GM23248 (cell line): ENCODE results near the gene JOSD2. TPM values are rescaled to one million over a fixed set of nuclear protein-coding genes. Genes with fewer than 3 reads are reported as not detected.

Source experiments
- DNase-seq: peaks from one replicate; pipeline ENCODE4 v3.0.0-alpha.2; 2015
- H2AFZ ChIP-seq: fragments of 200-600 bp; sonication (generic); 2 replicates; pipeline ENCODE4 v1.6.1; 2016; ENCODE audit warnings: antibody characterized with exemption
- H3F3A ChIP-seq: fragments of 200-600 bp; sonication (generic); 2 replicates; pipeline ENCODE4 v1.6.1; 2016; ENCODE audit warnings: mild to moderate bottlenecking, antibody characterized with exemption, mixed run types; ENCODE audit not compliant: insufficient read depth
- H3K27ac ChIP-seq: fragments of 200-600 bp; sonication (generic); 2 replicates; pipeline ENCODE4 v1.5.1; 2016; ENCODE audit warnings: mild to moderate bottlenecking
- H3K27me3 ChIP-seq: fragments of 200-600 bp; sonication (generic); replicated peaks from 2 replicates; pipeline ENCODE4 v1.6.1; 2016; ENCODE audit warnings: mild to moderate bottlenecking; ENCODE audit not compliant: insufficient read depth
- H3K36me3 ChIP-seq: fragments of 200-600 bp; sonication (generic); 2 replicates; pipeline ENCODE4 v1.6.1; 2016; ENCODE audit warnings: low read depth, mild to moderate bottlenecking
- H3K4me1 ChIP-seq: fragments of 200-600 bp; sonication (generic); 2 replicates; pipeline ENCODE4 v1.6.1; 2016; ENCODE audit warnings: mild to moderate bottlenecking; ENCODE audit not compliant: insufficient read depth
- H3K4me2 ChIP-seq: fragments of 200-600 bp; sonication (generic); one replicate; pipeline ENCODE4 v1.6.1; 2016; ENCODE audit warnings: mild to moderate bottlenecking; ENCODE audit not compliant: unreplicated experiment
- H3K4me3 ChIP-seq: fragments of 200-600 bp; sonication (generic); 2 replicates; pipeline ENCODE4 v1.5.1; 2016; ENCODE audit warnings: mild to moderate bottlenecking
- H3K79me2 ChIP-seq: fragments of 200-600 bp; sonication (generic); 2 replicates; pipeline ENCODE4 v1.6.1; 2016; ENCODE audit warnings: mild to moderate bottlenecking; ENCODE audit not compliant: insufficient read depth
- H3K9ac ChIP-seq: fragments of 200-600 bp; sonication (generic); 2 replicates; pipeline ENCODE4 v1.6.1; 2016; ENCODE audit warnings: mild to moderate bottlenecking
- H3K9me2 ChIP-seq: fragments of 200-600 bp; sonication (generic); 2 replicates; pipeline ENCODE4 v1.6.1; 2016; ENCODE audit warnings: mixed run types, mild to moderate bottlenecking, moderate library complexity; ENCODE audit not compliant: insufficient read depth
- H3K9me3 ChIP-seq: fragments of 200-600 bp; sonication (generic); one replicate; pipeline ENCODE4 v1.6.1; 2017; ENCODE audit warnings: low read depth
- H4K20me1 ChIP-seq: fragments of 200-600 bp; sonication (generic); 2 replicates; pipeline ENCODE4 v1.6.0; 2016; ENCODE audit not compliant: insufficient read depth
- EZH2 ChIP-seq: fragments of 200-600 bp; sonication (generic); IDR thresholded peaks from 2 replicates; pipeline ENCODE4 v1.6.1; 2018; ENCODE audit warnings: antibody characterized with exemption, mild to moderate bottlenecking; ENCODE audit not compliant: insufficient read depth, poor library complexity, severe bottlenecking
- EZH2phosphoT487 ChIP-seq: fragments of 200-600 bp; sonication (generic); IDR thresholded peaks from 2 replicates; pipeline ENCODE4 v1.6.1; 2018; ENCODE audit warnings: antibody characterized with exemption, moderate library complexity, mild to moderate bottlenecking, low read depth; ENCODE audit not compliant: insufficient read depth
- WGBS, 2 experiments: methylation state at CpG; one replicate each; pipeline ENCODE4 v1.1.6; 2015 to 2017; ENCODE audit warnings: low lambda C conversion rate in 2 of 2, low coverage in 1 of 2; ENCODE audit errors: missing lambda C conversion rate in 2 of 2; 5-methylcytosine and 5-hydroxymethylcytosine counted together
- in situ Hi-C: fragments of 300-500 bp; cut with MboI; formaldehyde crosslinking; loops from 2 replicates; pipeline ENCODE4 v1.15.0; 2020
- polyA plus RNA-seq: library from polyadenylated mRNA; unstranded; fragments of >200 nt; fragmentation: Nextera tagmentation; extraction: Ambion mirVana; gene quantifications from 2 replicates; pipeline ENCODE4 v1.2.1, GENCODE V29; 2016
- total RNA-seq: library from RNA; depleted of rRNA; stranded (reverse); fragments of >200 nt; shearing (Covaris generic); gene quantifications from 2 replicates; pipeline ENCODE4 v1.2.3, GENCODE V29; 2014; rRNA removed

Gene JOSD2
- total and polyA plus RNA-seq, 2 experiments from 2014 or later: 55.2 to 98.5 TPM

GRCh38 chr19:50458396-50459066 is 52.5 kb downstream of the JOSD2 start:
- Histone ChIP-seq H3K4me2 (no peak overlapping the region), H3K9me3 (no peaks in the 10 kb centered on the region), H3K9ac (no peak overlapping the region), H3K36me3 (no peaks in the 10 kb centered on the region), H4K20me1 (no peaks in the 10 kb centered on the region), H3K27ac (no peak overlapping the region), H3F3A (no peaks in the 10 kb centered on the region), H3K9me2 (no peaks in the 10 kb centered on the region), H3K4me1 (no peaks in the 10 kb centered on the region), H3K27me3 (peaks cover 9% of the 10 kb centered on the region), H3K79me2 (no peaks in the 10 kb centered on the region), H3K4me3 (no peak overlapping the region), H2AFZ (no peak overlapping the region)
- WGBS, 2 experiments: 13 to 22% methylated on average over 36 to 50 of the region's 50 CpGs
- in situ Hi-C loops: no loop called here
- peak; percentile 47 for DNase-seq
- no peak for TF ChIP-seq EZH2phosphoT487
- TF ChIP-seq EZH2: no peak

GRCh38 chr19:50457300-50457699 is 53.7 kb downstream of the JOSD2 start:
- Histone ChIP-seq H3K4me3 (no peak overlapping the region), H2AFZ (no peak overlapping the region), H3K36me3 (no peaks in the 10 kb centered on the region), H3K9me2 (no peaks in the 10 kb centered on the region), H3K27me3 (peaks cover 9% of the 10 kb centered on the region), H3K4me2 (no peak overlapping the region), H3K27ac (no peak overlapping the region), H3K9ac (no peak overlapping the region), H4K20me1 (no peaks in the 10 kb centered on the region), H3K79me2 (no peaks in the 10 kb centered on the region), H3F3A (no peaks in the 10 kb centered on the region), H3K4me1 (no peaks in the 10 kb centered on the region), H3K9me3 (no peaks in the 10 kb centered on the region)
- no peak for DNase-seq
- in situ Hi-C loops: no loop called here
- 38 to 42% methylated on average over 5 of the region's 5 CpGs for WGBS, 2 experiments
- TF ChIP-seq EZH2: no peak
- no peak for TF ChIP-seq EZH2phosphoT487

Other genes starting within 250 kb of the JOSD2 start
- gene KCNC3, start 181.8 kb downstream of the JOSD2 start, total RNA-seq: under 0.01 and 0.13 TPM in 2 replicates
- 0.04 TPM in 1 of 2 replicates, not detected in the other for gene KCNC3, start 181.8 kb downstream of the JOSD2 start, polyA plus RNA-seq
- gene NAPSA, start 145.6 kb downstream of the JOSD2 start, total RNA-seq: 0.32 and 0.51 TPM in 2 replicates
- 0.15 and 0.38 TPM in 2 replicates for gene NAPSA, start 145.6 kb downstream of the JOSD2 start, polyA plus RNA-seq
- 96.6 and 140 TPM in 2 replicates for gene NR1H2, start 134.7 kb downstream of the JOSD2 start, total RNA-seq
- 102 and 109 TPM in 2 replicates for gene NR1H2, start 134.7 kb downstream of the JOSD2 start, polyA plus RNA-seq
- gene POLD1, start 126.8 kb downstream of the JOSD2 start, total RNA-seq: 15.6 and 18.3 TPM in 2 replicates
- 12.6 and 13.7 TPM in 2 replicates for gene POLD1, start 126.8 kb downstream of the JOSD2 start, polyA plus RNA-seq
- gene SPIB, start 92.3 kb downstream of the JOSD2 start, total RNA-seq: not detected in 2 replicates
- not detected in 2 replicates for gene SPIB, start 92.3 kb downstream of the JOSD2 start, polyA plus RNA-seq
- gene MYBPC2, start 78.3 kb downstream of the JOSD2 start, total RNA-seq: not detected in 2 replicates
- gene MYBPC2, start 78.3 kb downstream of the JOSD2 start, polyA plus RNA-seq: not detected in 2 replicates
- gene EMC10, start 34.7 kb downstream of the JOSD2 start, total RNA-seq: 92.7 and 96.6 TPM in 2 replicates
- gene EMC10, start 34.7 kb downstream of the JOSD2 start, polyA plus RNA-seq: 7.2 and 7.7 TPM in 2 replicates
- not detected in 2 replicates for gene GARIN5A, start 34.3 kb downstream of the JOSD2 start, total RNA-seq
- 0.20 and 0.27 TPM in 2 replicates for gene GARIN5A, start 34.3 kb downstream of the JOSD2 start, polyA plus RNA-seq
- gene ASPDH, start 2.7 kb upstream of the JOSD2 start, total RNA-seq: not detected in 2 replicates
- gene ASPDH, start 2.7 kb upstream of the JOSD2 start, polyA plus RNA-seq: not detected in 2 replicates
- gene LRRC4B, start 57.2 kb upstream of the JOSD2 start, total RNA-seq: not detected in 2 replicates
- not detected in 2 replicates for gene LRRC4B, start 57.2 kb upstream of the JOSD2 start, polyA plus RNA-seq
- gene SYT3, start 128.7 kb upstream of the JOSD2 start, total RNA-seq: not detected in 2 replicates
- not detected in 2 replicates for gene SYT3, start 128.7 kb upstream of the JOSD2 start, polyA plus RNA-seq
- not detected in 2 replicates for gene C19orf81, start 138.3 kb upstream of the JOSD2 start, total RNA-seq
- 1.1 and 1.6 TPM in 2 replicates for gene C19orf81, start 138.3 kb upstream of the JOSD2 start, polyA plus RNA-seq
- gene SHANK1, start 208.6 kb upstream of the JOSD2 start, total RNA-seq: 2.7 and 7.1 TPM in 2 replicates
- gene SHANK1, start 208.6 kb upstream of the JOSD2 start, polyA plus RNA-seq: 0.58 and 0.62 TPM in 2 replicates
- 145 and 164 TPM in 2 replicates for gene CLEC11A, start 212.2 kb upstream of the JOSD2 start, total RNA-seq
- 122 and 127 TPM in 2 replicates for gene CLEC11A, start 212.2 kb upstream of the JOSD2 start, polyA plus RNA-seq